SJSA1 (cell line): ENCODE results near the gene PRRT3. TPM values are rescaled to one million over a fixed set of nuclear protein-coding genes. Genes with fewer than 3 reads are reported as not detected.

ENCODE experiments used
- total RNA-seq: library from RNA; depleted of rRNA; stranded (reverse); fragments of >200 nt; shearing (Covaris generic); gene quantifications from 2 replicates; pipeline ENCODE4 v1.2.3, GENCODE V29; 2014; rRNA removed

The PRRT3 gene
- total RNA-seq, 1 experiment from 2014 or later = 0.58 TPM

Other genes starting within 250 kb of the PRRT3 start
- not detected in 2 replicates for gene CPNE9, start 248.6 kb downstream of the PRRT3 start, total RNA-seq
- 12.2 and 18.5 TPM in 2 replicates for gene BRPF1, start 220.7 kb downstream of the PRRT3 start, total RNA-seq
- 18.8 and 24.4 TPM in 2 replicates for gene OGG1, start 202.5 kb downstream of the PRRT3 start, total RNA-seq
- gene CAMK1, start 182.5 kb downstream of the PRRT3 start, total RNA-seq = 10.0 and 11.8 TPM in 2 replicates
- gene TADA3, start 159.9 kb downstream of the PRRT3 start, total RNA-seq = 102 and 111 TPM in 2 replicates
- 185 and 270 TPM in 2 replicates for gene ARPC4, start 159.3 kb downstream of the PRRT3 start, total RNA-seq
- 2.3 and 5.8 TPM in 2 replicates for gene TTLL3, start 142.1 kb downstream of the PRRT3 start, total RNA-seq
- 30.5 and 49.5 TPM in 2 replicates for gene RPUSD3, start 108.4 kb downstream of the PRRT3 start, total RNA-seq
- not detected in 2 replicates for gene CIDEC, start 72.2 kb downstream of the PRRT3 start, total RNA-seq
- gene JAGN1, start 61.8 kb downstream of the PRRT3 start, total RNA-seq = 17.2 and 21.2 TPM in 2 replicates
- gene IL17RE, start 49.6 kb downstream of the PRRT3 start, total RNA-seq = 0.37 and 0.56 TPM in 2 replicates
- gene IL17RC, start 35.3 kb downstream of the PRRT3 start, total RNA-seq = 12.6 and 19.5 TPM in 2 replicates
- 11.7 and 13.0 TPM in 2 replicates for gene CRELD1, start 18.6 kb downstream of the PRRT3 start, total RNA-seq
- 34.6 and 86.3 TPM in 2 replicates for gene EMC3, start 34.4 kb upstream of the PRRT3 start, total RNA-seq
- gene FANCD2, start 74.0 kb upstream of the PRRT3 start, total RNA-seq = 30.0 and 36.7 TPM in 2 replicates
- not detected in 2 replicates for gene FANCD2OS, start 155.8 kb upstream of the PRRT3 start, total RNA-seq
- 46.7 and 112 TPM in 2 replicates for gene BRK1, start 163.3 kb upstream of the PRRT3 start, total RNA-seq
- 23.5 and 33.0 TPM in 2 replicates for gene VHL, start 189.4 kb upstream of the PRRT3 start, total RNA-seq
- gene IRAK2, start 212.5 kb upstream of the PRRT3 start, total RNA-seq = 2.8 and 4.7 TPM in 2 replicates